ENCODE measurements around the gene GPR162. TPM values are rescaled to one million over a fixed set of nuclear protein-coding genes. Genes with fewer than 3 reads are reported as not detected.

GPR162 gene
- total RNA-seq, 3 donors from 2014 or later (not counting 1 experiment from before 2014, with no cell fraction given), result 0.39 to 2.1 (median 0.68) TPM

GRCh38 chr12:6809056-6809455 is 12.6 kb upstream of the GPR162 start:
- TF ChIP-seq, protein P1, sequence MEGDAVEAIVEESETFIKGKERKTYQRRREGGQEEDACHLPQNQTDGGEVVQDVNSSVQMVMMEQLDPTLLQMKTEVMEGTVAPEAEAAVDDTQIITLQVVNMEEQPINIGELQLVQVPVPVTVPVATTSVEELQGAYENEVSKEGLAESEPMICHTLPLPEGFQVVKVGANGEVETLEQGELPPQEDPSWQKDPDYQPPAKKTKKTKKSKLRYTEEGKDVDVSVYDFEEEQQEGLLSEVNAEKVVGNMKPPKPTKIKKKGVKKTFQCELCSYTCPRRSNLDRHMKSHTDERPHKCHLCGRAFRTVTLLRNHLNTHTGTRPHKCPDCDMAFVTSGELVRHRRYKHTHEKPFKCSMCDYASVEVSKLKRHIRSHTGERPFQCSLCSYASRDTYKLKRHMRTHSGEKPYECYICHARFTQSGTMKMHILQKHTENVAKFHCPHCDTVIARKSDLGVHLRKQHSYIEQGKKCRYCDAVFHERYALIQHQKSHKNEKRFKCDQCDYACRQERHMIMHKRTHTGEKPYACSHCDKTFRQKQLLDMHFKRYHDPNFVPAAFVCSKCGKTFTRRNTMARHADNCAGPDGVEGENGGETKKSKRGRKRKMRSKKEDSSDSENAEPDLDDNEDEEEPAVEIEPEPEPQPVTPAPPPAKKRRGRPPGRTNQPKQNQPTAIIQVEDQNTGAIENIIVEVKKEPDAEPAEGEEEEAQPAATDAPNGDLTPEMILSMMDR (IDR thresholded peaks at IDR 0.05), result no peak
- Histone ChIP-seq H3K4me1 (ENCODE audit: control insufficient read depth, insufficient read depth, low read length) (no peaks in the 10 kb centered on the region), H3K27ac (ENCODE audit: low read length) (no peak overlapping the region), H3K36me3 (ENCODE audit: control insufficient read depth, insufficient read depth, low read length) (no peaks in the 10 kb centered on the region), H3K27me3 (ENCODE audit: control insufficient read depth, insufficient read depth, low read length) (no peaks in the 10 kb centered on the region), H3K4me3 (ENCODE audit: low read length) (no peak overlapping the region), H3K9me3 (ENCODE audit: control insufficient read depth, insufficient read depth, low read length) (no peaks in the 10 kb centered on the region)
- Mint-ChIP-seq H3K27ac (no peak overlapping the region), H3K4me3 (no peak overlapping the region), H3K9me3 (no peaks in the 10 kb centered on the region), H3K36me3 (no peaks in the 10 kb centered on the region), H3K27me3 (ENCODE audit: low read depth in 2 of 2) (peaks cover 6 to 18% of the 10 kb centered on the region in 2 donors), H3K4me1 (no peaks in the 10 kb centered on the region)
- 90% methylated on average over 10 of the region's 10 CpGs for WGBS (ENCODE audit: insufficient coverage)
- intact Hi-C loops (cut with micrococcal nuclease), result no loop called here
- ATAC-seq, result no peak
- no peak for DNase-seq

DNA sequence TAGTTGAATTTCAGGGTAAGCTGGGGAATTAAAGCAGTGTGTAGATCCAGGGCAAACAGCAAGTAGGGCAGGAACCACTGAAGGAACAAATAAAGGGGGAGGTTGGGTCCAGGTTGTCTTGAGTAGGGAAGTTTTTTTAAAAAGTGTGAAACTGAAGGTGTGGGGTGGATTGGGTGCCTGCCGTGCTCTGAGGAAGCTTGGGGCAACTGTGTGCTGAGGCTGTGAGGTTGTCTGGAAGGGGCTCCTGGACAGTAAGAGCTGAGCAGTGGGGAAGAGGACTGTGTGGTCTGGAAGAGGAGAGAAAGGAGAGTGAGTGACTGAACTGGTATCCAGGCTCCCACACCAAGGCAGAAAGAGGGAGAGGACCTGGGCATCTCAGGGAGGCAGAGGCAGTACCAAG is 10.9 kb upstream of the GPR162 start:
- TF ChIP-seq, protein P1 (IDR thresholded peaks at IDR 0.05), result no peak
- no peaks in the 10 kb centered on the region for H3K4me1 ChIP-seq (ENCODE audit: control insufficient read depth, insufficient read depth, low read length)
- WGBS (ENCODE audit: insufficient coverage), result 76% methylated on average over 1 of the region's 1 CpG
- Mint-ChIP-seq H3K4me1 (no peaks in the 10 kb centered on the region), H3K4me3 (no peak overlapping the region), H3K36me3 (no peaks in the 10 kb centered on the region), H3K9me3 (no peaks in the 10 kb centered on the region), H3K27ac (no peak overlapping the region), H3K27me3 (ENCODE audit: low read depth in 2 of 2) (peaks cover 3 to 16% of the 10 kb centered on the region in 2 donors)
- intact Hi-C loops (cut with micrococcal nuclease), result no loop called here
- no peak overlapping the region for H3K4me3 ChIP-seq (ENCODE audit: low read length)
- no peak for DNase-seq
- ATAC-seq, result no peak
- no peak overlapping the region for H3K27ac ChIP-seq (ENCODE audit: low read length)
- no peaks in the 10 kb centered on the region for H3K9me3 ChIP-seq (ENCODE audit: control insufficient read depth, insufficient read depth, low read length)
- no peaks in the 10 kb centered on the region for H3K27me3 ChIP-seq (ENCODE audit: control insufficient read depth, insufficient read depth, low read length)
- no peaks in the 10 kb centered on the region for H3K36me3 ChIP-seq (ENCODE audit: control insufficient read depth, insufficient read depth, low read length)

GRCh38 chr12:6813363-6813762 is 8.3 kb upstream of the GPR162 start:
- intact Hi-C loops (cut with micrococcal nuclease), result no loop called here
- H3K4me3 Mint-ChIP-seq, result no peak overlapping the region
- H3K4me1 Mint-ChIP-seq, result no peaks in the 10 kb centered on the region

GRCh38 chr12:6816598-6816997 is 5.0 kb upstream of the GPR162 start:
- no peak overlapping the region for H3K4me3 ChIP-seq (ENCODE audit: low read length)
- H3K27me3 Mint-ChIP-seq (ENCODE audit: low read depth in 2 of 2), result peaks cover 0 to 21% of the 10 kb centered on the region in 2 donors
- H3K36me3 ChIP-seq (ENCODE audit: control insufficient read depth, insufficient read depth, low read length), result no peaks in the 10 kb centered on the region
- H3K27ac ChIP-seq (ENCODE audit: low read length), result no peak overlapping the region
- H3K4me1 Mint-ChIP-seq, result no peaks in the 10 kb centered on the region
- ATAC-seq, result no peak
- no peaks in the 10 kb centered on the region for H3K9me3 ChIP-seq (ENCODE audit: control insufficient read depth, insufficient read depth, low read length)
- 81% methylated on average over 3 of the region's 3 CpGs for WGBS (ENCODE audit: insufficient coverage)
- intact Hi-C loops (cut with micrococcal nuclease), result no loop called here
- no peaks in the 10 kb centered on the region for H3K9me3 Mint-ChIP-seq
- H3K36me3 Mint-ChIP-seq, result no peaks in the 10 kb centered on the region
- H3K4me1 ChIP-seq (ENCODE audit: control insufficient read depth, insufficient read depth, low read length), result peaks cover 5% of the 10 kb centered on the region
- H3K4me3 Mint-ChIP-seq, result no peak overlapping the region
- H3K27me3 ChIP-seq (ENCODE audit: control insufficient read depth, insufficient read depth, low read length), result no peaks in the 10 kb centered on the region
- TF ChIP-seq, protein P1 (IDR thresholded peaks at IDR 0.05), result no peak
- DNase-seq, result no peak
- H3K27ac Mint-ChIP-seq, result no peak overlapping the region

More at GRCh38 chr12:6813363-6813762, 8.3 kb upstream of the GPR162 start:
- no peaks in the 10 kb centered on the region for H3K36me3 Mint-ChIP-seq
- ATAC-seq, result no peak
- no peak overlapping the region for H3K4me3 ChIP-seq (ENCODE audit: low read length)
- no peaks in the 10 kb centered on the region for H3K4me1 ChIP-seq (ENCODE audit: control insufficient read depth, insufficient read depth, low read length)
- H3K27ac ChIP-seq (ENCODE audit: low read length), result no peak overlapping the region
- H3K36me3 ChIP-seq (ENCODE audit: control insufficient read depth, insufficient read depth, low read length), result no peaks in the 10 kb centered on the region
- peaks cover 0 to 19% of the 10 kb centered on the region in 2 donors for H3K27me3 Mint-ChIP-seq (ENCODE audit: low read depth in 2 of 2)
- no CpG with 5 or more reads among the region's 4 CpGs for WGBS (ENCODE audit: insufficient coverage)
- TF ChIP-seq, protein P1 (IDR thresholded peaks at IDR 0.05), result no peak
- H3K27me3 ChIP-seq (ENCODE audit: control insufficient read depth, insufficient read depth, low read length), result no peaks in the 10 kb centered on the region
- DNase-seq, result no peak
- no peaks in the 10 kb centered on the region for H3K9me3 ChIP-seq (ENCODE audit: control insufficient read depth, insufficient read depth, low read length)
- H3K9me3 Mint-ChIP-seq, result no peaks in the 10 kb centered on the region
- no peak overlapping the region for H3K27ac Mint-ChIP-seq
